HG03135 (cell line): Measurements from ENCODE around the gene CNGB1.
"Not testable (repeated sequence)": the region's sequence is repeated elsewhere in the genome, so short reads cannot be mapped to it uniquely, and the experiment has no call there.

ENCODE experiments used
- ATAC-seq: cut with Tn5 transposase; IDR thresholded peaks from one replicate; pipeline ENCODE4 v1.9.1; 2021; ENCODE audit warnings: mild to moderate bottlenecking, moderate library complexity; ENCODE audit not compliant: unreplicated experiment

The CNGB1 gene

DNA sequence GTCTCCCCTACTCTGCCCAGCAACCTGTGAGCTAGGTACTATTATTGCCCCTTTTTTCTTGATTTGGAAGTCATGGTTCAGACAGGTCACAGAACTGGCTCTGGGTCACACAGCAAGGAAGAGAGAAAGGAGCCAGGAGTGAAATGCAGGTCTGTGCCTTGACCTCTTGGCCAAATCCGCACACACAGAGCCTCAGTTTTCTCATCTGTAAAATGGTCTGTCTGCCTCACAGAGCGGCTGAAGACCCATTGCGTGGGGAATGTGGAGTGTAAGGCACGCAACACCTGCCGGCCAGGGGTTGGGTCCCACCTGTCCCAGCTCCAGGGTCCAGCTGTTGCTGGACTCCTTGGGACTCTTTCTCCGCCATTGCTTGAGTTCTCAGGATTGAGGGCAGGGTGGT lies 32.4 kb downstream of the CNGB1 start:
- ATAC-seq = no peak

DNA sequence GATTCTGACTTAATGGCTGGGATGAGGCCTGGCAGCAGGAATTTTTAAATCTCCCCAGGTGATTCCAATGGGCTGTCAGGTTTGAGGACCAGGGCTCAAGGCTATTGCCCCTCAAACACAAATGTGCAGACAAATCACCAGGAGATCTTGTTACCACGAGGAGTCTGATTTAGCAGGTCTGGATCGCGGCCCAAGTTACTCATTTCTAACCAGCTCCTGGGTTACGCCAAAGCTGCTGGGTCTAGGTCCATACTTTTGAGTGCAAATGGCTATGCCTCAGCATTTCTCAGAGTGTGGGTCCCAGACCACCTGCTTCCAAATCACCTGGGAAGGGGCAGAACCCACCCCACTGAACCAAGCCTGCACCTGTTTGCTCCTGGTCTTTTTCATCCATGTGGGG lies 33.1 kb downstream of the CNGB1 start:
- no peak for ATAC-seq

GRCh38 chr16:57935904-57936303 lies 35.0 kb downstream of the CNGB1 start:
- ATAC-seq = no peak

- ATAC-seq = no peak
Observed at GRCh38 chr16:57930533-57930932, 40.4 kb downstream of the CNGB1 start.

DNA sequence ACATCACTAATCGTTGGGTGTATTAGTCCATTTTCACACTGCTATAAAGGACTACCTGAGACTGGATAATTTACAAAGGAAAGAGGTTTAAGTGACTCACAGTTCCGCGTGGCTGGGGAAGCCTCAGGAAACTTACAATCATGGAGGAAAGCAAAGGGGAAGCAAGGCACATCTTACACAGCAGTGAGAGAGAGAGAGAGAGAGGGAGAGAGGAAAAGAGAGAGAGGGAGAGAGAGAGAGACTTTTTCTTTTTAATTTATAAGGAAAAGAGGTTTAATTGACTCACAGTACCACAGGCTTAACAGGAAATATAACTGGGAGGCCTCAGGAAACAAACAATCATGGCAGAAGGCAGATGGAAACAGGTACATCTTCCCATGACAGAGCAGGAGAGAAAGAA lies 41.7 kb downstream of the CNGB1 start:
- ATAC-seq = no peak

DNA sequence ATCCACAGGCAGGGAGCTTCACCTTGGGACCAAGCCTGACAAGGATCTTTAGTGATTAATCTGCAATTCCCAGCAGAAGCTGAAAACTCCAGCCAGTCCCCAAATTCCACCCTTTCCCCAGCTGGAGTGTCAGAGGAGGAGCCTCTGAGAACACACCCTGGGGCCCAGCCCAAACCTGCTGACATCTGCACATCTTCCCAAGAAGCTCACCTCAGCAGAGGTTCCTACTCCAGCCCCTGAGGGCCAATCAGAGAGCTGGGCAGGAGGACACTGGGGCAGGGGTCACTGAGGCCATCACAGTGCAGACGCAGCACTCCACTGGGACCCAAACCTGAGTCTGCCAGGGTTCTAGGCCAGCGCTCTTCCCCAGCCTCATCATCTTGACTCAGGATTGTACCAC lies 44.9 kb downstream of the CNGB1 start:
- ATAC-seq = no peak

DNA sequence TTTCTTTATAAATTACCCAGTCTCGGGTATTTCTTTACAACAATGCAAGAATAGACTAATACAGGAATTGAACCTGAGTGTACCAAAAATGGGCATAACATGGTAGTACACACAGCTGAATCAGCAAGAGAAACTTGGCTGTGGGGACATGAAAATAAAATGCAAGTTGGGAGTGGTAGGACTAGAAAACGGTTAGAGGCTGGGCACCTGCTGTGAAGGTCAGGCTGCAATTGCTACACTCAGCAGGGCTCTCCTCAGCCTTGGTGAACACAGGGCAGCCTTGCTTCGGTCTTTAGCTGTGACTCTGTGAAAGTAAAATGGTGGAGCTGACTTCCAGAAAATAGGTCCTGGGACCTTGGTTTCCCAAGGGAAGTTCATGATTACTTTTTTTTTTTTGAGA lies 45.6 kb downstream of the CNGB1 start:
- ATAC-seq = no peak

GRCh38 chr16:57924514-57924913 lies 46.4 kb downstream of the CNGB1 start:
- no peak for ATAC-seq

GRCh38 chr16:57923841-57924240 lies 47.1 kb downstream of the CNGB1 start:
- ATAC-seq = no peak

DNA sequence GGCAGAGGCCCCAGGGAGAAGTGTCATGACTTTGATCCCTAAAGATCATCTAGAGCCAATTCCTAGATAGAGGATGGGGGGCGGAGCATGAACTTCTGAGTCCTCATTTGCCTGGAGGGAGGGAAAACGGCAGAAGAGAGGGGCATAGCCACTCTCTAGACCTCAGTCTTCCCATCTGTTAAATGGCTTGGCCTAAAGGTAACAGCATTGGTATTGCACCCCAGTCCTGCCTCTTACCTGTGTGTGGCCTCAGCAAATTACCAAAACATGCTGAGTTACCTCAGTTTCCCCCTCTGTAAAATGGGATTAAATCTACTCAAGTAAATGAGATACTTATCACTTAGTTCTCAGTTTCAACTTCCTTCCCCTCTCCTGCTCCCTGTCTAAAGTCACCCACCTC lies 47.5 kb downstream of the CNGB1 start:
- ATAC-seq = no peak

DNA sequence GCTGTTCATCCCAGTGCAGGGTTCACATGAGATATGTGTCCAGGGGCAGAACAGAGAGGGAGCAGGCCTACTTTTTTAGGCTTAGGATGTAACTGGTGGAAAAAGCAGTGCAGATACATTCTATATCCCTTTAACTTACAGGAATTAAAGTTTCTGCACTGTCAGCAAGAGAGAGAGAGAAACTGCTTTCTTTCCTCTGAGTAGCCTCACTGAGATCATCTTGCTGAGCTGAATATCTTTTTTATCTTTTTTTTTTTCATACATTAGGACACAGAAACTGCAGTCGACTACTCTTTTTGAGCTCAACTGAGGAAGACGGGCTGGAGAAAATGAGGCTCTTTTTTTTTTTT lies 50.1 kb downstream of the CNGB1 start:
- ATAC-seq = no peak

- ATAC-seq = no peak
Observed at GRCh38 chr16:57920215-57920879, 50.6 kb downstream of the CNGB1 start.

DNA sequence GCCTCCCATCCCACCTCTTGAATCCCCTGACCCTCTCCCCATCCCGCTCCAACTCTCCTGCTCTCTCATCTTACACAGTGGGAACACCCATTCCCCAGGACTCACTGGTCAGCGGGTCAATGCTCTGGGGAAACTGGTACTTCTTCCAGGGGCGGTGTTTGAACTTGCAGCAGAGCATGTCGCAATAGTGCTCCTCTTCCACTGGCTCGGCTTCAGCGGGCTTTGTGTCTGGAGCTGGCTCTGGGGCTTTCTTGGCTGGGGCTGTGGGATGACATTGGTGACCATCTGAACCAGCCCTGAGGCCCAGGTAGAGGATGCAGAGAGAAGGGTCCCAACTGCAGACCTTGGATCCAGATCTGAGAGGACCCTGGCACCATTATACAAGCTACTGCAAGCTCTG lies 51.9 kb downstream of the CNGB1 start:
- no peak for ATAC-seq

DNA sequence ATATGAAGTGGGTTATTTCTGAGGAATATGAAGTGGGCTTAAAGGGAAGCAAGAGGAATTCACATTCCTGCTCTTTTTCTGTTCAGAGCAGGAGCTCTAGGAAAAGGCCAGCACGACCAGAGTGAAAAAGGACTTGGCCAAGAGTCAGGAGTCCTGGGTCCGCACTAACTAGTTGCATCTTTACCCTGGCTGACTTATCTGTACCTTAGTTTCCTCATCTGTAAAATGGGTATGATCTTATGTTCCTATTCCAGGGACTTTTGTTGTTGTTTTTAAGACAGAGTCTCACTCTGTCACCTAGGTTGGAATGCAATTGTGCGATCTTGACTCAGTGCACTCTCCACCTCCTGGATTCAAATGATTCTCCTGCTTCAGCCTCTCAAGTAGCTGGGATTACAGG lies 52.5 kb downstream of the CNGB1 start:
- no peak for ATAC-seq

- not testable (repeated sequence) for ATAC-seq
Observed at GRCh38 chr16:57917929-57918328, 53.0 kb downstream of the CNGB1 start.

DNA sequence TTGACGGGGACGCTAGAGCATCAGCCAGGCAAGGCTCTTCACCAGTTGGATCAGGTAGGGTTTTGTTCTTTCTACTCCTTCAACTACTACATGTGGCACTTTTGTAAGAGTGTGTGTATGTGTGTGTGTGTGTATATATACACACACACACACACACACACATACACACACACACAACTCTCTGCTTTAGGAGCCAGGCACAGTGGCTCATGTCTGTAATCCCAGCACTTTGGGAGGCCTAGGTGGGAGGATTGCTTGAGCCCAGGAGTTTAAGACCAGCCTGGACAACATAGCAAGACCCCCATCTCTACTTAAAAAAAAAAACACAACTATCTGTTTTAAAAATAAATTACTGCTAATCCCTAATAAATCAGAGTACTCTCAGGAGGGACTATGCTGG lies 53.4 kb downstream of the CNGB1 start:
- not testable (repeated sequence) for ATAC-seq

GRCh38 chr16:57916735-57917438 lies 54.0 kb downstream of the CNGB1 start:
- ATAC-seq = no peak

GRCh38 chr16:57915811-57916488 lies 55.0 kb downstream of the CNGB1 start:
- ATAC-seq = no peak

GRCh38 chr16:57915267-57915666 lies 55.7 kb downstream of the CNGB1 start:
- no peak for ATAC-seq

GRCh38 chr16:57914244-57915173 lies 56.4 kb downstream of the CNGB1 start:
- no peak for ATAC-seq
